Measurements from ENCODE around the gene CWH43.

GRCh38 chr4:48963042-48963679 lies 22.9 kb upstream of the CWH43 start:
- peak; percentile 100 for TF ChIP-seq CTCF (IDR thresholded peaks at IDR 0.05)
- TF ChIP-seq TAF1 (IDR thresholded peaks at IDR 0.05; ENCODE audit: borderline replicate concordance, low read depth, low read length): no peak
- TF ChIP-seq USF2 (IDR thresholded peaks at IDR 0.05; ENCODE audit: borderline replicate concordance, low read depth, low read length): no peak
- TF ChIP-seq RAD21 (IDR thresholded peaks at IDR 0.05; ENCODE audit: low read length): peak; percentile 97
- no peak for TF ChIP-seq PBX3 (IDR thresholded peaks at IDR 0.05)
- no peak for TF ChIP-seq NRF1 (IDR thresholded peaks at IDR 0.05; ENCODE audit: low read depth, low read length)
- TF ChIP-seq FOXM1 (IDR thresholded peaks at IDR 0.05; ENCODE audit: low read depth): no peak
- peak; percentile 85 for TF ChIP-seq SMC3 (IDR thresholded peaks at IDR 0.05; ENCODE audit: low read depth, low read length)
